Measurements from ENCODE around the gene ZNF157.
"Not testable (repeated sequence)": the region's sequence is repeated elsewhere in the genome, so short reads cannot be mapped to it uniquely, and the experiment has no call there.

Gene ZNF157

GRCh38 chrX:47370278-47370677 is at the start of gene ZNF157:
Gene ZNF157, plus strand, starts transcription at chrX:47370578. Its CDS starts 91 bp downstream, at chrX:47370669.
- DNase-seq = no peak

GRCh38 chrX:47321386-47321785 is 49.0 kb upstream of the ZNF157 start:
- no peak for DNase-seq

GRCh38 chrX:47321823-47322371 is 48.5 kb upstream of the ZNF157 start:
- no peak for DNase-seq

GRCh38 chrX:47327902-47328301 is 42.5 kb upstream of the ZNF157 start:
- no peak for DNase-seq

- not testable (repeated sequence) for DNase-seq
Measured at GRCh38 chrX:47332729-47333128, 37.6 kb upstream of the ZNF157 start.

GRCh38 chrX:47351706-47352105 is 18.7 kb upstream of the ZNF157 start:
- no peak for DNase-seq

GRCh38 chrX:47358387-47359065 is 11.9 kb upstream of the ZNF157 start:
- DNase-seq = no peak

GRCh38 chrX:47360423-47361179 is 9.8 kb upstream of the ZNF157 start:
- no peak for DNase-seq

- peak; percentile 7 for DNase-seq
Measured at GRCh38 chrX:47361538-47362511, 8.6 kb upstream of the ZNF157 start.

- peak; percentile 66 for DNase-seq
Measured at GRCh38 chrX:47366041-47366722, 4.2 kb upstream of the ZNF157 start.

- DNase-seq = no peak
Measured at GRCh38 chrX:47373198-47373597, 2.8 kb downstream of the ZNF157 start.

- DNase-seq = peak; percentile 55
Measured at GRCh38 chrX:47380268-47380667, 9.9 kb downstream of the ZNF157 start.

GRCh38 chrX:47380837-47381236 is 10.5 kb downstream of the ZNF157 start:
- DNase-seq = not testable (repeated sequence)

- peak; percentile 50 for DNase-seq
Measured at GRCh38 chrX:47384502-47384901, 14.1 kb downstream of the ZNF157 start.

GRCh38 chrX:47390780-47391179 is 20.4 kb downstream of the ZNF157 start:
- no peak for DNase-seq

- no peak for DNase-seq
Measured at GRCh38 chrX:47413179-47413594, 42.8 kb downstream of the ZNF157 start.

- DNase-seq = no peak
Measured at GRCh38 chrX:47420265-47420664, 49.9 kb downstream of the ZNF157 start.

- no peak for DNase-seq
Measured at GRCh38 chrX:47420962-47421361, 50.6 kb downstream of the ZNF157 start.

GRCh38 chrX:47422444-47422843 is 52.1 kb downstream of the ZNF157 start:
- DNase-seq = no peak

- DNase-seq = no peak
Measured at GRCh38 chrX:47430925-47431324, 60.5 kb downstream of the ZNF157 start.

GRCh38 chrX:47446431-47446830 is 76.1 kb downstream of the ZNF157 start:
- DNase-seq = no peak

GRCh38 chrX:47446971-47447370 is 76.6 kb downstream of the ZNF157 start:
- DNase-seq = no peak
